GM23248 (cell line): Measurements from ENCODE around the gene SAT2. TPM values are rescaled to one million over a fixed set of nuclear protein-coding genes. Genes with fewer than 3 reads are reported as not detected.

Experiments used
- DNase-seq: peaks from one replicate; pipeline ENCODE4 v3.0.0-alpha.2; 2015
- H2AFZ ChIP-seq: fragments of 200-600 bp; sonication (generic); 2 replicates; pipeline ENCODE4 v1.6.1; 2016; ENCODE audit warnings: antibody characterized with exemption
- H3F3A ChIP-seq: fragments of 200-600 bp; sonication (generic); 2 replicates; pipeline ENCODE4 v1.6.1; 2016; ENCODE audit warnings: mild to moderate bottlenecking, antibody characterized with exemption, mixed run types; ENCODE audit not compliant: insufficient read depth
- H3K27ac ChIP-seq: fragments of 200-600 bp; sonication (generic); 2 replicates; pipeline ENCODE4 v1.5.1; 2016; ENCODE audit warnings: mild to moderate bottlenecking
- H3K27me3 ChIP-seq: fragments of 200-600 bp; sonication (generic); replicated peaks from 2 replicates; pipeline ENCODE4 v1.6.1; 2016; ENCODE audit warnings: mild to moderate bottlenecking; ENCODE audit not compliant: insufficient read depth
- H3K36me3 ChIP-seq: fragments of 200-600 bp; sonication (generic); 2 replicates; pipeline ENCODE4 v1.6.1; 2016; ENCODE audit warnings: low read depth, mild to moderate bottlenecking
- H3K4me1 ChIP-seq: fragments of 200-600 bp; sonication (generic); 2 replicates; pipeline ENCODE4 v1.6.1; 2016; ENCODE audit warnings: mild to moderate bottlenecking; ENCODE audit not compliant: insufficient read depth
- H3K4me2 ChIP-seq: fragments of 200-600 bp; sonication (generic); one replicate; pipeline ENCODE4 v1.6.1; 2016; ENCODE audit warnings: mild to moderate bottlenecking; ENCODE audit not compliant: unreplicated experiment
- H3K4me3 ChIP-seq: fragments of 200-600 bp; sonication (generic); 2 replicates; pipeline ENCODE4 v1.5.1; 2016; ENCODE audit warnings: mild to moderate bottlenecking
- H3K79me2 ChIP-seq: fragments of 200-600 bp; sonication (generic); 2 replicates; pipeline ENCODE4 v1.6.1; 2016; ENCODE audit warnings: mild to moderate bottlenecking; ENCODE audit not compliant: insufficient read depth
- H3K9ac ChIP-seq: fragments of 200-600 bp; sonication (generic); 2 replicates; pipeline ENCODE4 v1.6.1; 2016; ENCODE audit warnings: mild to moderate bottlenecking
- H3K9me2 ChIP-seq: fragments of 200-600 bp; sonication (generic); 2 replicates; pipeline ENCODE4 v1.6.1; 2016; ENCODE audit warnings: mixed run types, mild to moderate bottlenecking, moderate library complexity; ENCODE audit not compliant: insufficient read depth
- H3K9me3 ChIP-seq: fragments of 200-600 bp; sonication (generic); one replicate; pipeline ENCODE4 v1.6.1; 2017; ENCODE audit warnings: low read depth
- H4K20me1 ChIP-seq: fragments of 200-600 bp; sonication (generic); 2 replicates; pipeline ENCODE4 v1.6.0; 2016; ENCODE audit not compliant: insufficient read depth
- EZH2 ChIP-seq: fragments of 200-600 bp; sonication (generic); IDR thresholded peaks from 2 replicates; pipeline ENCODE4 v1.6.1; 2018; ENCODE audit warnings: antibody characterized with exemption, mild to moderate bottlenecking; ENCODE audit not compliant: insufficient read depth, poor library complexity, severe bottlenecking
- EZH2phosphoT487 ChIP-seq: fragments of 200-600 bp; sonication (generic); IDR thresholded peaks from 2 replicates; pipeline ENCODE4 v1.6.1; 2018; ENCODE audit warnings: antibody characterized with exemption, moderate library complexity, mild to moderate bottlenecking, low read depth; ENCODE audit not compliant: insufficient read depth
- WGBS, 2 experiments: methylation state at CpG; one replicate each; pipeline ENCODE4 v1.1.6; 2015 to 2017; ENCODE audit warnings: low lambda C conversion rate in 2 of 2, low coverage in 1 of 2; ENCODE audit errors: missing lambda C conversion rate in 2 of 2; 5-methylcytosine and 5-hydroxymethylcytosine counted together
- in situ Hi-C: fragments of 300-500 bp; cut with MboI; formaldehyde crosslinking; loops from 2 replicates; pipeline ENCODE4 v1.15.0; 2020
- polyA plus RNA-seq: library from polyadenylated mRNA; unstranded; fragments of >200 nt; fragmentation: Nextera tagmentation; extraction: Ambion mirVana; gene quantifications from 2 replicates; pipeline ENCODE4 v1.2.1, GENCODE V29; 2016
- total RNA-seq: library from RNA; depleted of rRNA; stranded (reverse); fragments of >200 nt; shearing (Covaris generic); gene quantifications from 2 replicates; pipeline ENCODE4 v1.2.3, GENCODE V29; 2014

SAT2 gene
- total and polyA plus RNA-seq, 2 experiments from 2014 or later, result 31.8 to 41.4 TPM

DNA sequence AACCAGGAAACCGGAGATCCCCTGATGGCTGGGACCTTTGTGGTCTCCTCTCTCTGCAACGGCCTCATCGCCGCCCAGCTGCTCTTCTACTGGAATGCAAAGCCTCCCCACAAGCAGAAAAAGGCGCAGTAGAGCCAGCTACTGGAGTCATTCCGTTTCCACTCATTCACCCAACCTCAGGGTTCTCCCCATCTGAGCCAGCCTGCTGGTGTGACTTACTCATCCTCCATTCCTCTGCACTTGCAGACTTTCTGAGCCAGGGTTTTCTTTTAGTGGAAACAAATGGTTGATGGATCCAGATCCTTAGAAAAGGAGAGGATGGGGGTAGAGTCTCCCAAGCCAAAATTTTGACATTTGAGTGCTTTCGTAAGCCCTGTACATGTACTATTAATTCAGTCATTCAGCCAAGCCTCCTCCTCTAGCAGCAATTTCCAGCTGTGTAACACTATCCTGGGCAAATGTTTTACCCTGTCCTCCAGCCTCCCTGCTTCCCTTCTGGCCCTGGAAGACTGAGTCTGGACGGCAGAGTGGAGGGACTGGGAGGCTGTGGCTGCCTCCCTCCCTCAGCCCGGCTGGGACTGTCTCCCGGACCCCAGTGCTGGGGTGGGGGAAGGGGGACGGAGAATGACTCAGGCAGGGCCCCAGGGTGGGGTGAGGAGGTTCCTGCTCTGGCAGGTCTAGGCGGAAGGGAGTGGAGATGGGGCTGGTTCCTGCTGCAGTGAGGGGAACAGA is 40.0 kb downstream of the SAT2 start:
- peak overlapping the region; percentile 66 for H3K9ac ChIP-seq
- H3K27ac ChIP-seq, result peak overlapping the region; percentile 78
- in situ Hi-C loops, result no loop called here
- H3K36me3 ChIP-seq, result peaks cover 4% of the 10 kb centered on the region; the same call in 1 of the 2 replicates
- peaks cover 28% of the 10 kb centered on the region for H3K79me2 ChIP-seq
- peak; percentile 98 for DNase-seq
- H3K4me1 ChIP-seq, result peaks cover 52% of the 10 kb centered on the region
- no peaks in the 10 kb centered on the region for H4K20me1 ChIP-seq
- WGBS, 2 experiments, result 1 to 4% methylated on average over 12 of the region's 12 CpGs
- TF ChIP-seq EZH2 (no peak), EZH2phosphoT487 (no peak)
- no peak overlapping the region for H2AFZ ChIP-seq
- H3K9me3 ChIP-seq, result no peaks in the 10 kb centered on the region
- peaks cover 40% of the 10 kb centered on the region for H3F3A ChIP-seq
- H3K4me3 ChIP-seq, result peak overlapping the region; percentile 44
- H3K4me2 ChIP-seq, result peak overlapping the region; percentile 77
- H3K27me3 ChIP-seq, result no peaks in the 10 kb centered on the region
- no peaks in the 10 kb centered on the region for H3K9me2 ChIP-seq

GRCh38 chr17:7586673-7587419 is 40.8 kb downstream of the SAT2 start:
- Histone ChIP-seq H4K20me1 (no peaks in the 10 kb centered on the region), H3K27ac (peak overlapping the region; percentile 78), H3K79me2 (peaks cover 35% of the 10 kb centered on the region), H3K9ac (peak overlapping the region; percentile 44), H3K4me2 (peak overlapping the region; percentile 60), H3K9me2 (no peaks in the 10 kb centered on the region), H3F3A (peaks cover 40% of the 10 kb centered on the region), H3K4me3 (no peak overlapping the region), H2AFZ (no peak overlapping the region), H3K36me3 (peaks cover 4% of the 10 kb centered on the region; the same call in 1 of the 2 replicates), H3K27me3 (no peaks in the 10 kb centered on the region), H3K4me1 (peaks cover 58% of the 10 kb centered on the region), H3K9me3 (no peaks in the 10 kb centered on the region)
- no peak for TF ChIP-seq EZH2phosphoT487
- TF ChIP-seq EZH2, result no peak
- 49 to 50% methylated on average over 9 of the region's 9 CpGs for WGBS, 2 experiments
- no peak for DNase-seq
- in situ Hi-C loops, result no loop called here

DNA sequence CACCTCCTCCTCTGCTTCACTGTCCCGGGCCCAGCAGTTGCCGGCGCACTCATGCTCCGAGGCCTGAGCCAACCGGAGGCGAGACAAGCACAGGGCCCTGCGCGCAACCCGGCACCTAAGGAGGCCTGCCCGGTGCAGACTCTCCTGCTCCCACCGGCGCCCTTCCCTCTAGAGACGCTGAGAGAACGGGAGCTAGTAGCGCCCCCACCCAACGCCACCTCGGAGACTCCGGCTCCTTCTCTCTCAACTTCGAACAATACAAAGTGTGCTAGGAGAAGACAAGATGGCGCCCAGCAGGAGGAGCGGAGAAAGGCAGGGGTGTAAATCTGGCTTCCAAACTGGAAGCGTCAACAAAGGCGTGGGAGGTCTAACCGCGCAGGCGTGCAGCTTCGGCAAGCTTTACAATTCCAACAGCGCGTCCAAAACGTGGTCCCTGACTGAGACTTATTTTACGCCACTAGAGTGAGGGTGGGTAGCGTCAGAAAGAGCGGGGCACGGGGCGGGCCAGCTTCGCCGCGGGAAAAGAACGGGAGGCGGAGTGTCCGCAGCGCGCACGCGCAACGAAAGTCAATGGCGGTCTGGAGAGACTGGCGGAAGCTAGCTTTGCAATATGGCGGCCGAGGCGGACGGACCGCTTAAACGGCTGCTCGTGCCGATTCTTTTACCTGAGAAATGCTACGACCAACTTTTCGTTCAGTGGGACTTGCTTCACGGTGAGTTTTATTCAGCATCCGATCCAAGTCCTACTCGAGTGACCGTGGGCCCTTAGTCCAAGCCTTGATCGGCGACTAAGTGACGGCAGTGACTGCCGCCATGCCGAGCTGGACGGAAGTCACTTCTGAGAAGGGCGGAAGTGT is 44.1 kb downstream of the SAT2 start, which contains the start of gene MPDU1:
TSS of gene MPDU1 (plus strand) at position 600 of the 857 bp plus-strand sequence. CDS start at position 611, 11 bp downstream.
- Histone ChIP-seq H3F3A (peaks cover 48% of the 10 kb centered on the region), H3K27me3 (no peaks in the 10 kb centered on the region), H3K4me1 (peaks cover 55% of the 10 kb centered on the region), H3K4me2 (peak within 1 kb of the TSS; percentile 86), H2AFZ (peak within 1 kb of the TSS; percentile 69), H3K9ac (peak within 1 kb of the TSS; percentile 88), H3K79me2 (peaks cover 58% of the 10 kb centered on the region), H3K27ac (peak within 1 kb of the TSS; percentile 88), H4K20me1 (no peaks in the 10 kb centered on the region; the same call in 1 of the 2 replicates), H3K9me2 (no peaks in the 10 kb centered on the region), H3K4me3 (peak within 1 kb of the TSS; percentile 80), H3K9me3 (no peaks in the 10 kb centered on the region), H3K36me3 (peaks cover 2% of the 10 kb centered on the region; the same call in 1 of the 2 replicates)
- WGBS, 2 experiments, result 15% methylated on average over 69 of the region's 69 CpGs
- in situ Hi-C loops, result no loop called here
- no peak for TF ChIP-seq EZH2phosphoT487
- TF ChIP-seq EZH2, result no peak
- peak; percentile 98 for DNase-seq
